Measurements from ENCODE around the gene PDE4D. TPM values are rescaled to one million over a fixed set of nuclear protein-coding genes. Genes with fewer than 3 reads are reported as not detected.

The PDE4D gene
- total RNA-seq, 1 donor from 2014 or later: 11.8 TPM

GRCh38 chr5:59067956-59068656 is 825.4 kb downstream of the PDE4D start:
- peaks cover 3% of the 10 kb centered on the region for H3K9me3 Mint-ChIP-seq

GRCh38 chr5:59066367-59067163 is 827.0 kb downstream of the PDE4D start:
- Mint-ChIP-seq H3K36me3 (ENCODE audit: low read depth) (no peaks in the 10 kb centered on the region), H3K9me3 (peaks cover 3% of the 10 kb centered on the region), H3K4me3 (no peak overlapping the region), H3K27me3 (ENCODE audit: low read depth) (no peaks in the 10 kb centered on the region), H3K4me1 (no peaks in the 10 kb centered on the region), H3K27ac (ENCODE audit: unreplicated experiment) (no peak overlapping the region)
- TF ChIP-seq, protein P1, sequence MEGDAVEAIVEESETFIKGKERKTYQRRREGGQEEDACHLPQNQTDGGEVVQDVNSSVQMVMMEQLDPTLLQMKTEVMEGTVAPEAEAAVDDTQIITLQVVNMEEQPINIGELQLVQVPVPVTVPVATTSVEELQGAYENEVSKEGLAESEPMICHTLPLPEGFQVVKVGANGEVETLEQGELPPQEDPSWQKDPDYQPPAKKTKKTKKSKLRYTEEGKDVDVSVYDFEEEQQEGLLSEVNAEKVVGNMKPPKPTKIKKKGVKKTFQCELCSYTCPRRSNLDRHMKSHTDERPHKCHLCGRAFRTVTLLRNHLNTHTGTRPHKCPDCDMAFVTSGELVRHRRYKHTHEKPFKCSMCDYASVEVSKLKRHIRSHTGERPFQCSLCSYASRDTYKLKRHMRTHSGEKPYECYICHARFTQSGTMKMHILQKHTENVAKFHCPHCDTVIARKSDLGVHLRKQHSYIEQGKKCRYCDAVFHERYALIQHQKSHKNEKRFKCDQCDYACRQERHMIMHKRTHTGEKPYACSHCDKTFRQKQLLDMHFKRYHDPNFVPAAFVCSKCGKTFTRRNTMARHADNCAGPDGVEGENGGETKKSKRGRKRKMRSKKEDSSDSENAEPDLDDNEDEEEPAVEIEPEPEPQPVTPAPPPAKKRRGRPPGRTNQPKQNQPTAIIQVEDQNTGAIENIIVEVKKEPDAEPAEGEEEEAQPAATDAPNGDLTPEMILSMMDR (conservative IDR thresholded peaks at IDR 0.05): no peak
- DNase-seq (ENCODE audit: low read depth, low spot score): no peak

More at GRCh38 chr5:59067956-59068656, 825.4 kb downstream of the PDE4D start:
- no peaks in the 10 kb centered on the region for H3K27me3 Mint-ChIP-seq (ENCODE audit: low read depth)
- H3K27ac Mint-ChIP-seq (ENCODE audit: unreplicated experiment): no peak overlapping the region
- no peak for DNase-seq (ENCODE audit: low read depth, low spot score)
- H3K4me3 Mint-ChIP-seq: no peak overlapping the region
- TF ChIP-seq, protein P1 (conservative IDR thresholded peaks at IDR 0.05): no peak
- H3K36me3 Mint-ChIP-seq (ENCODE audit: low read depth): no peaks in the 10 kb centered on the region
- no peaks in the 10 kb centered on the region for H3K4me1 Mint-ChIP-seq

GRCh38 chr5:59065554-59065953 is 828.0 kb downstream of the PDE4D start:
- TF ChIP-seq, protein P1 (conservative IDR thresholded peaks at IDR 0.05): no peak
- Mint-ChIP-seq H3K27me3 (ENCODE audit: low read depth) (no peaks in the 10 kb centered on the region), H3K4me1 (peaks cover 4% of the 10 kb centered on the region), H3K27ac (ENCODE audit: unreplicated experiment) (no peak overlapping the region), H3K9me3 (peaks cover 3% of the 10 kb centered on the region), H3K36me3 (ENCODE audit: low read depth) (no peaks in the 10 kb centered on the region), H3K4me3 (no peak overlapping the region)
- no peak for DNase-seq (ENCODE audit: low read depth, low spot score)

DNA sequence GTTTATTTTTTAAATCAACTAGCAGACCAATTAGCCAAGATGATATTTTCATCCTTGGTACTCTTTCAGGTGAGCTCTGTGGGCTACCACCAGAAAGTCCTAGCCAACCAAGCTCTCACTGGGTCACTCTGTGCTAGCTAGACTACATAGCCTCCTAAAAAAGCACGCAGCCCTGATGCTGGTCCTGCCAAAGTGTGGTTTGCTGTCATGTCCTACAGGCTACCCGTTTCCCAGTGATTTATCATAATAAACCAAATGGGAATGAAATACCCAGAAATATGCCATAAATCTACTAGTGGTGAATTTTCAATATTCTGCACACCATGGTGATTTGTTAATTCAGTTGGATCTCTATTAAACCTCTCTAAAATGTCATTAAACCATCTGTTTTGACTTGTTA is 829.2 kb downstream of the PDE4D start:
- H3K27me3 Mint-ChIP-seq (ENCODE audit: low read depth): no peaks in the 10 kb centered on the region
- no peak for DNase-seq (ENCODE audit: low read depth, low spot score)
- no peaks in the 10 kb centered on the region for H3K9me3 Mint-ChIP-seq
- H3K4me3 Mint-ChIP-seq: no peak overlapping the region
- no peaks in the 10 kb centered on the region for H3K36me3 Mint-ChIP-seq (ENCODE audit: low read depth)
- TF ChIP-seq, protein P1 (conservative IDR thresholded peaks at IDR 0.05): no peak
- H3K4me1 Mint-ChIP-seq: peaks cover 4% of the 10 kb centered on the region
- H3K27ac Mint-ChIP-seq (ENCODE audit: unreplicated experiment): no peak overlapping the region

DNA sequence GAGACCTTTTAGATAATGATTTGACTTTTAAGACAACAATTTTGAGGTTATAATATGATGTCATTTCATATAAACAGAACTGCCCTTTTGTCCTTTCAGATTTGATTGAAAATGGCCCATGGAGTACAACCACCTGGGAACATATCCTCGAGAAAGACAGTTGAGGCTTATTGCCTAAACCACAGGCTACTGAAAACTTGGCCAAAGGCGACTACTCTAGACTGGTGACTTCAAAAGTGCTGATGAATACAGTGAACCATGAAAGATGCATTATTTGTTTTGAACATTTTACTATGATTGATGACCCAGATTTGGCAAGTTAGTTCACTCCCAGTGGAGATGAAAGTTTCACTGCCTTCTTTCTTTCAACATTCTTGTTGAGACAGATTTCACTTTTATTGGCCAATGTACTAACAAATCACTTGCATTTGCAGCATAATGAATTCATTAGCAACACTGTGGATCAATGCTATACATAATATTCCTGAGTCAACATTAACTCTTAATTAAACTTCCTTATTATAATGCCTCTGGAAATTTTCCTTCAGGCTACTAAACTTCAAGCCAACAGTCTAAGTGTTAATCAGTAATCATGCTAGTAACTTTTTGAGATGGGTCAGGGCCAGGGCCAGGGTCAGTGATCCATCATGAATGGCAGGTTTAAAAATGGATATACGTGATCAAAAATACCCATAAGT is 830.4 kb downstream of the PDE4D start:
- TF ChIP-seq, protein P1 (conservative IDR thresholded peaks at IDR 0.05): no peak
- DNase-seq (ENCODE audit: low read depth, low spot score): no peak
- no peaks in the 10 kb centered on the region for H3K27me3 Mint-ChIP-seq (ENCODE audit: low read depth)
- no peaks in the 10 kb centered on the region for H3K36me3 Mint-ChIP-seq (ENCODE audit: low read depth)
- H3K4me3 Mint-ChIP-seq: no peak overlapping the region
- peaks cover 4% of the 10 kb centered on the region for H3K4me1 Mint-ChIP-seq
- no peak overlapping the region for H3K27ac Mint-ChIP-seq (ENCODE audit: unreplicated experiment)
- no peaks in the 10 kb centered on the region for H3K9me3 Mint-ChIP-seq
